ENCODE results near the gene GRIK5.
"Not testable (repeated sequence)": the region's sequence is repeated elsewhere in the genome, so short reads cannot be mapped to it uniquely, and the experiment has no call there.

DNA sequence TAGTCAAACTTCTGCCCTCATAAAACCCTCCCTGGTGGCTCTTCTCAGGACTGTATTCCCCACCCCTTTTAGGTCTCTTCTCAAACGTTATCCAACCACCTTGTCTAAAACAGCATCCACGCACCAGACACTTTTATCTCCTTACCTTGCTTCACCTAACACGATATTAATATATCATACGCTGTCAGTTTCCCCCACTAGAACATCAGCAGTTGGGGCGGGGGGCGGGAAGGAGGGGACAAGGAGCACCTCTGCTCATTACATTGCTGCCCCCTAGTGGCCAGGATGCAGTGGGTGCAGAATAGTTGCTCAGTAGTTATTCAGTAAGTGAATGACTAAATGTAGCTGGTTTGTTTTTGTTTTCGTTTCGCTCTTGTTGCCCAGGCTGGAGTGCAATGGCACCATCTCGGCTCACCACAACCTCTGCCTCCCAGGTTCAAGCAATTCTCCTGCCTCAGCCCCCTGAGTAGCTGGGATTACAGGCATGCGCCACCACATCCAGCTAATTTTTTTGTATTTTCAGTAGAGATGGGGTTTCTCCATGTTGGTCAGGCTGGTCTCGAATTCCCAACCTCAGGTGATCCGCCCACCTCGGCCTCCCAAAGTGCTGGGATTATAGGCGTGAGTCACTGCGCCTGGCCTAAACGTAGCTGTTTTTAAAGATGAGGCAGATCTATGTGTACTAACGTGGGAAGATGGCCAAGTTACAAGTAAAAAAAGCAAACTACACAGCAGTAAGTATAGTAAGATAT is 35.2 kb downstream of the GRIK5 start:
- TF ChIP-seq POLR2A (IDR thresholded peaks at IDR 0.05; ENCODE audit: low read depth, low read length); POLR2AphosphoS5 (IDR thresholded peaks at IDR 0.05; ENCODE audit: low read depth, low read length); SPI1 (IDR thresholded peaks at IDR 0.05; ENCODE audit: low read depth, low read length); TAF1 (IDR thresholded peaks at IDR 0.05; ENCODE audit: low read depth, low read length); POU2F2 (IDR thresholded peaks at IDR 0.05; ENCODE audit: low read depth, low read length); PAX5 (IDR thresholded peaks at IDR 0.05; ENCODE audit: insufficient read depth, low read length, severe bottlenecking): not testable (repeated sequence)

Measured in GM12891 (cell line).